NK-92 (cell line): ENCODE results near the gene CALB2.

Source experiments
- DNase-seq: peaks from one replicate; lab custom pipeline; 2025; ENCODE audit not compliant: unreplicated experiment; lab: John Stamatoyannopoulos, UW

The CALB2 gene

DNA sequence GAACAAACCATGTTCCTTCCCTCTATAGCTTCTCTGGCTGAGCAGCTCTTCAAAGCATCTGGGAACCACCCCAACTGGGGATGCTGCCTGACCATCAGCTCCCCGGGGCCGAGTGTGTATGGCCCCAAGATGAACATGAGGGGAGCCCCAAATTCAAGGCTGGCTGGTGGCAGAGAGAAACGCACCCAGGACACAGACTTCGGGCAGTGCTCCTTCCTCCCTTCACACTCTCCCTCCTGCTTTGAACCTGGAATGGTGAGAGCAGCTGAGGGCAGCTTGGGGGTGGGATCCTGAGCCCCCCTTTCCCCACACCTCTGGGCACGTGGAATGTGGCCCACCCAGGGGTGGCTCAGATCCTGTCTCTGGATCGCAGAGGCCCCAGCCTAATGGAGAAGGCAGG, 66.1 kb downstream of the CALB2 start:
- no peak for DNase-seq

GRCh38 chr16:71425746-71426068, 67.2 kb downstream of the CALB2 start:
- no peak for DNase-seq

DNA sequence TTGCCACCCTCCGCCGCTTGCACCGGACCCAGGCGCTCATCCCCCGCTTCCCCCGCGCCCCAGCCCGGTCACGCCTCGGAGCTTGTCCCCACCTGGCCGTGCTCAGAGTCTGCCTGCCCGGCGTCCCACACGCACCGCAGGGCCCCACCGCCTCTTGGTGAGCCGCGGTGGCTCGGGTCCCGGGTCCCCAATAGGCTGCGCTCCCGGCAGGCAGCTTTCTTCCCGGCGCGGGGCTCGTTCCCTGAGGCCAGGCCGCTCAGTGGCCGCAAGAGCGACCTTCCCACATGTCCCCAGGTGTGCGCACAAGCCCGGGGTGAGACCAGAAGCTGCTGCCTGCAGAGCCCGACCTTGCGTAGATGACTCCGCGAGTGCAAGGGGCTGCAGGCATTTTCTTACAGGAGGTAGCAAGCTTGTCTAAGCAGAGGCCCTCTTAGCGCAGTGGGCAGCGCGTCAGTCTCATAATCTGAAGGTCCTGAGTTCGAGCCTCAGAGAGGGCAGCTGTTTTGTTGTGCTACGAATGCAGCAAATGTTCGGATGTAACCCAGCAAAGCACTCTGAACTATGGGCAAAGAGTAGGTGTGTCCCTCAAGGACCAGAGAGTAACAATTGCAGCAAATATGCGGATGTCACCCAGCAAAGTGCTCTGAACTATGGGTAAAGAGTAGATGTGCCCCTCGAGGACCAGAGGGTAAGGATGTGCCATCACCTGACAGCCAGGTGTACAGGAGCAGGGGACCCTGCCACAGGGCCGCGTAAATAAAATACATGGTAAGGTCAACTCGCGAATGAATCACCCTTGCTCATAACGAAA, 67.8 kb downstream of the CALB2 start:
- no peak for DNase-seq

DNA sequence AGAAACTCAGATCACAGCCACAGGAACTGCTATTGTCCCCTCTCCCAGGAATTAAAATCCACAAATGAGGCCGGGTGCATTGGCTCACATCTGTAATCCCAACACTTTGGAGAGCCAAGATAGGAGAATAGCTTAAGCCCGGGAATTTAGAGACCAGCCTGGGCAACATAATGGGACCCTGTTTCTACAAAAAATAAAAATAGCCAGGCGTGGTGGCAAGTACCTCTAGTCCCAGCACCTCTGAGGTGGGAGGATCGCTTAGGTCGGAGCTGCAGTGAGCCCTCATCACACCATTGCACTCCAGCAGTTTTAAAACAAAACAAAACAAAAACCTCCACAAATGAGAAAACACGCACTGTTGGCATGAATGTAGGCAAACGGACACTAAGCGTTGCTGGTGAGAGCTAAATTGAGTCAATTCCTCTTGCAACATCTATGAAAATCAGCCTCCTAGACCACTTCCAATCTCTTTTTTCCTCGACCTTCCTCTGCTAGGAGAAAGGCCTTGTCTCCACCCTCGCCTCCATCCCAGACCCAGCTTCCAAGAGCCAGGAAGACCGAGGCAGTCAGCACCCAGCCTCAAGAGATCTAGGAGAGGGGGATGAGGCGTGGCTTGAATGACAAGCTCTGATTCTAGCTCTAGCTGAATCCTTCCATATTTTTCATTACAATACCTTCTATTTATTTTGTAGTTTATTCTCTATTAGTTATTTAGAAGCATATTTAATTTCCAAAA, 68.5 kb downstream of the CALB2 start:
- no peak for DNase-seq

DNA sequence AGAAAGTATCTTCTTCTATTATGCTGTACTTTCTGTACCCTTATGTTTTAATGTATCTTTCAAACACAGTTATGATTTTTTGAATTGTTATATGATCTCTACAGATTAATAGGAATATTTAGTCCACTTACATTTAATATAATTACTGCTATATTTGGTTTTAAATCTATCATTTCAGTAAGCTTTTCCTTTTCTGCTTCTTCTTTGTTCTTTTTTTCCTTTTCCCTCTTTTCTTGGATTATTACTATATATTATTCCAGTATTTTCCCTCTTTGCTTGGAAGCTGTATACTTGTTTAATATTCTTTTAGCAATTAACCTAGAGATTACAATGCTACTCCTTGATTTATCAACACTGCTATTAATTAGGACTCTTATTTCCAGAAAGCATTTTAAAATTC, 69.9 kb downstream of the CALB2 start:
- DNase-seq, result no peak

DNA sequence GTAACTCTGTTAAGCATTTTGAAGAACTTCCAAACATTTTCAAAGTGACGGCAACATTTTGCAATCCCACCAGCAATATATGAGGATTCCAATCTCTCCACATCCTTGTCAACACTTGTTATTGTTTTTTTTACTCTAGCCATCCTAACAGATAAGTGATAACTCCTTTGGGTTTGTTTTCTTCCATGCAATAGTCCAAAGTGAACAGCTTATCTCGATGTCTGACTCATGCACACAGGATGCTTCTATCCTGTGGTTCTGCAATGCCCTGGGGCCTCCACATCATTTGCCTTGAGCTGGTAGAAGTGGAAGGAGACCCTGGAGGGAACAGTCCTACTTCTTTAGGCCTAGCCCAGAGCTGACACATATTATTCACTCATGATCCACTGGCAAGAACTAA, 70.4 kb downstream of the CALB2 start:
- DNase-seq, result no peak

- no peak for DNase-seq
Observed at GRCh38 chr16:71429581-71429980, 71.1 kb downstream of the CALB2 start.

DNA sequence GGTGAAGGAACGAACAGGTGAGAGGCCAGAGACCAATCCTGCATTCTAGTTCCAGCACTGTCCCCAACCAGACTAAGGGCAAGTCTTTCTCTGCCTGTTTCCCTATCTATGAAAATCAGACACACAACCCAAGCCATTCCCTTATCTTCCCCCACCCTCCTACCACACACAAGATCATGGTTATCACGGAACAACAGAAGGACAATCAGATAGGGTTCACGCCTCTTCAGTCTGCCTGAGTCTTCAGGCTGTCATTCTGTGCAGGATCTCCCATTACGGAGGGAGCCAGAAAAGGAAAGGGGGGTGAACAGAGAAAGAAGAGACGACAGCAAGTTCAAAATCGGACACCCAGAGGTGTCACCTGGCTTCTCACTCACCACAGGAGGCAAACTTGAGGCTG, 72.2 kb downstream of the CALB2 start:
- no peak for DNase-seq

- DNase-seq, result no peak
Observed at GRCh38 chr16:71431176-71431575, 72.7 kb downstream of the CALB2 start.

DNA sequence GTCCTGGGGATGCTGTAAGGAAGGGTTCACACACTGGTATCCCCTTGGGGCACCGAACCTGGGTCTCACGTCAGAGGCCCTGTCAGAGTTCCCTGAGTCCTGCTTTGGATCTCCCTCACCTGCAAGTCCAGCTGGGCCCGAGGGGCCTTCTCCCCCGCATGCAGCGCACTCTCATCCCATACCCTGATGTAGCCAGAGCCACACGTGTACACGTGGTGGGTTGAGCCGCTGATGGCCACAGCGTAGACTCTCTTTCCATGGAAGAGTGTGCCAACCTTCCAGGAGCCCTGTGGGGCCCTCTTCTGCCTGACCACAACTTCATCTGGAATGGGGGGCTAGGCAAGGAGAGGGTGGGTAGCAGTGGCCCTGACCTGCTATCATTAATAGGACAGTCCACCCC, 73.5 kb downstream of the CALB2 start:
- no peak for DNase-seq

GRCh38 chr16:71432906-71433305, 74.4 kb downstream of the CALB2 start:
- DNase-seq, result no peak

DNA sequence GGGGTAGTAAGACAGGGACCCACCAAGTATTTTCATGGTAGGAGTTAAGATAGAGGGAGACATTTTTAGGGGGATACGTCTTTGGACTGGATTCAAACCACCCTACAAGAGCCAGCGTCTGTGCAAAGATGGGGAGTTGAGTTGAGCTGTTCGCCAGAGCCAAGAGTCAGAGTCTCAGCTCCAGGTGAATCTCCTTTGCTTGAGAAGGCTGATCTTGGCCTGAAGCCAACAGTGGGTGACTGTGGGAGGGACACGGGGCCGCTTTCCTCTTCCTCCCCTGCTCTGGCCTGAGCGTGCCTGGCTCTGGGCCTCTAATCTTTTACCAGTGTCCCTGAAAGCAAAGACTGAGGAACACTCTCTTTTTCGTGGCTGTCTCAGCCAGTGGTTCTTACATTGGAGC, 78.0 kb downstream of the CALB2 start:
- DNase-seq, result no peak

DNA sequence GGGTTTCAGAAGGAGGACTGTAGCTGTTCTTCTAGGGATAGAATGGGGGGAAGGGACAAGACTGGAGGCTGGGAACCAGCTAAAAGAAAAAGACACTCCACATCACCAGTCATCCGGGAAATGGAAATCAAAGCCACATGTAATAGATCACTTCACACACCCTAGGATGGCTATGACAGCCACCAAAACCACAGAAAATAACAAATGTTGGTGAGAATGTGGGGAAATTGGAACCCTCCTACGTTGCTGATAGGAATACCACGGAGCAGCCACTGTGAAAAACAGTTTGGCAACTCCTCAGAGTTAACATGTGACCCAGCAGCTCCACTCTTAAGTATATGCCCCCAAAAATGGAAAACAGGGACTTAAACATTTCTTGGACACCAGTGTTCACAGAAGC, 81.0 kb downstream of the CALB2 start:
- DNase-seq, result no peak
